K562 (cell line): ENCODE measurements around the gene GRIP1.

ENCODE experiments used
- C11orf30 ChIP-seq: fragments of 450-650 bp; IDR thresholded peaks from 2 replicates; pipeline ENCODE4 v1.6.1; 2016; ENCODE audit warnings: low read depth, mild to moderate bottlenecking
- CBX3 ChIP-seq, 2 experiments: IDR thresholded peaks; 1 replicate in 1 of 2; 2 replicates in 1 of 2; pipeline ENCODE4 v1.6.1; 2012; ENCODE audit warnings: inconsistent platforms in 2 of 2, low read length in 2 of 2, borderline replicate concordance in 1 of 2, control low read depth in 1 of 2
- FOS ChIP-seq: IDR thresholded peaks from 3 replicates; pipeline ENCODE4 v1.6.1; 2011; ENCODE audit not compliant: insufficient read length; ENCODE audit errors: extremely low read depth
- NFRKB ChIP-seq: fragments of 450-650 bp; IDR thresholded peaks from 2 replicates; pipeline ENCODE4 v1.6.1; 2016; ENCODE audit warnings: low read depth
- SIRT6 ChIP-seq: IDR thresholded peaks from one replicate; pipeline ENCODE4 v1.6.1; 2012; ENCODE audit warnings: low read depth, mild to moderate bottlenecking, control low read depth, inconsistent platforms, low read length, moderate library complexity
- ZEB2 ChIP-seq: fragments of 450-650 bp; IDR thresholded peaks from 2 replicates; pipeline ENCODE4 v1.6.1; 2016
- TF ChIP-seq, protein P1 (sequence below), 3 experiments: IDR thresholded peaks in 2 of 3; conservative IDR thresholded peaks in 1 of 3; 2 replicates each; pipeline ENCODE4 v1.5.1; 2011 to 2012; ENCODE audit warnings: low read length in 3 of 3, mild to moderate bottlenecking in 3 of 3, control low read depth in 2 of 3, improper control_type of control experiment in 1 of 3, inconsistent platforms in 1 of 3, low read depth in 1 of 3, mixed read lengths in 1 of 3, moderate library complexity in 1 of 3; ENCODE audit not compliant: insufficient read depth in 2 of 3
- TF ChIP-seq, protein P2 (sequence below): fragments of 450-650 bp; IDR thresholded peaks from 2 replicates; pipeline ENCODE4 v1.6.1; 2017; ENCODE audit warnings: antibody characterized with exemption
- TF ChIP-seq, protein P3 (sequence below): fragments of 250-450 bp; sonication (Bioruptor Pico); IDR thresholded peaks from 2 replicates; pipeline ENCODE4 v1.8.0; 2022; ENCODE audit warnings: moderate library complexity, mild to moderate bottlenecking, inconsistent platforms
- TF ChIP-seq, protein P4 (sequence below): sonication (generic); formaldehyde crosslinking; IDR thresholded peaks from 2 replicates; pipeline ENCODE4 v1.8.1; 2023; ENCODE audit warnings: mild to moderate bottlenecking, missing genetic modification reagents, moderate library complexity

DNA sequence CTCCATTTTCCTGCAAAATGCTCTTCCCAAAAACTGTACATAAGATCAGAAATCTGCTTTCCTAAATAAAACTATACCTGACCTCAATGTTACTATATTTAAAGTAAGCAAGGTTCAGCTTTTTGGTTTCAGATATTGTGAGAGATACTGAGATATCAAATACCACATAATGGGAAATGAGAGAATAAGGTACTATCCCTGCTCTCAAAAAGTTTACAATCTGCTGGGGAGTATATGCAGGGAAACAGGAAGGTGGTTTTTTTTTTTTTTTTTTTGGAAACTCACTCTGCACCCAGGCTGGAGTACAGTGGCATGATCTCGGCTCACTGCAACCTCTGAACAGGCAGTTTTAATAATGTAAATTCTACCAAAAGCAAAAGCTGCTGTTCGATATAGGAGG lies 327.6 kb downstream of the GRIP1 start:
- TF ChIP-seq, protein P1, sequence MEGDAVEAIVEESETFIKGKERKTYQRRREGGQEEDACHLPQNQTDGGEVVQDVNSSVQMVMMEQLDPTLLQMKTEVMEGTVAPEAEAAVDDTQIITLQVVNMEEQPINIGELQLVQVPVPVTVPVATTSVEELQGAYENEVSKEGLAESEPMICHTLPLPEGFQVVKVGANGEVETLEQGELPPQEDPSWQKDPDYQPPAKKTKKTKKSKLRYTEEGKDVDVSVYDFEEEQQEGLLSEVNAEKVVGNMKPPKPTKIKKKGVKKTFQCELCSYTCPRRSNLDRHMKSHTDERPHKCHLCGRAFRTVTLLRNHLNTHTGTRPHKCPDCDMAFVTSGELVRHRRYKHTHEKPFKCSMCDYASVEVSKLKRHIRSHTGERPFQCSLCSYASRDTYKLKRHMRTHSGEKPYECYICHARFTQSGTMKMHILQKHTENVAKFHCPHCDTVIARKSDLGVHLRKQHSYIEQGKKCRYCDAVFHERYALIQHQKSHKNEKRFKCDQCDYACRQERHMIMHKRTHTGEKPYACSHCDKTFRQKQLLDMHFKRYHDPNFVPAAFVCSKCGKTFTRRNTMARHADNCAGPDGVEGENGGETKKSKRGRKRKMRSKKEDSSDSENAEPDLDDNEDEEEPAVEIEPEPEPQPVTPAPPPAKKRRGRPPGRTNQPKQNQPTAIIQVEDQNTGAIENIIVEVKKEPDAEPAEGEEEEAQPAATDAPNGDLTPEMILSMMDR (IDR thresholded peaks at IDR 0.05 in 2 of 3, conservative IDR thresholded peaks at IDR 0.05 in 1 of 3; ENCODE audit: insufficient read depth in 2 of 3, low read depth in 1 of 3, low read length in 3 of 3), result no peak
- TF ChIP-seq SIRT6, result no peak
- TF ChIP-seq, protein P2, sequence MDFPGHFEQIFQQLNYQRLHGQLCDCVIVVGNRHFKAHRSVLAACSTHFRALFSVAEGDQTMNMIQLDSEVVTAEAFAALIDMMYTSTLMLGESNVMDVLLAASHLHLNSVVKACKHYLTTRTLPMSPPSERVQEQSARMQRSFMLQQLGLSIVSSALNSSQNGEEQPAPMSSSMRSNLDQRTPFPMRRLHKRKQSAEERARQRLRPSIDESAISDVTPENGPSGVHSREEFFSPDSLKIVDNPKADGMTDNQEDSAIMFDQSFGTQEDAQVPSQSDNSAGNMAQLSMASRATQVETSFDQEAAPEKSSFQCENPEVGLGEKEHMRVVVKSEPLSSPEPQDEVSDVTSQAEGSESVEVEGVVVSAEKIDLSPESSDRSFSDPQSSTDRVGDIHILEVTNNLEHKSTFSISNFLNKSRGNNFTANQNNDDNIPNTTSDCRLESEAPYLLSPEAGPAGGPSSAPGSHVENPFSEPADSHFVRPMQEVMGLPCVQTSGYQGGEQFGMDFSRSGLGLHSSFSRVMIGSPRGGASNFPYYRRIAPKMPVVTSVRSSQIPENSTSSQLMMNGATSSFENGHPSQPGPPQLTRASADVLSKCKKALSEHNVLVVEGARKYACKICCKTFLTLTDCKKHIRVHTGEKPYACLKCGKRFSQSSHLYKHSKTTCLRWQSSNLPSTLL, result no peak
- TF ChIP-seq, protein P3, sequence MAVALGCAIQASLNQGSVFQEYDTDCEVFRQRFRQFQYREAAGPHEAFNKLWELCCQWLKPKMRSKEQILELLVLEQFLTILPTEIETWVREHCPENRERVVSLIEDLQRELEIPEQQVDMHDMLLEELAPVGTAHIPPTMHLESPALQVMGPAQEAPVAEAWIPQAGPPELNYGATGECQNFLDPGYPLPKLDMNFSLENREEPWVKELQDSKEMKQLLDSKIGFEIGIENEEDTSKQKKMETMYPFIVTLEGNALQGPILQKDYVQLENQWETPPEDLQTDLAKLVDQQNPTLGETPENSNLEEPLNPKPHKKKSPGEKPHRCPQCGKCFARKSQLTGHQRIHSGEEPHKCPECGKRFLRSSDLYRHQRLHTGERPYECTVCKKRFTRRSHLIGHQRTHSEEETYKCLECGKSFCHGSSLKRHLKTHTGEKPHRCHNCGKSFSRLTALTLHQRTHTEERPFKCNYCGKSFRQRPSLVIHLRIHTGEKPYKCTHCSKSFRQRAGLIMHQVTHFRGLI (CRISPR knock-in tag), result no peak
- TF ChIP-seq CBX3 (IDR thresholded peaks at IDR 0.05; ENCODE audit: borderline replicate concordance in 1 of 2, low read length in 2 of 2), result no peak
- TF ChIP-seq NFRKB, result no peak
- TF ChIP-seq C11orf30, result no peak
- TF ChIP-seq ZEB2, result no peak
- TF ChIP-seq FOS, result no peak
- TF ChIP-seq, protein P4, sequence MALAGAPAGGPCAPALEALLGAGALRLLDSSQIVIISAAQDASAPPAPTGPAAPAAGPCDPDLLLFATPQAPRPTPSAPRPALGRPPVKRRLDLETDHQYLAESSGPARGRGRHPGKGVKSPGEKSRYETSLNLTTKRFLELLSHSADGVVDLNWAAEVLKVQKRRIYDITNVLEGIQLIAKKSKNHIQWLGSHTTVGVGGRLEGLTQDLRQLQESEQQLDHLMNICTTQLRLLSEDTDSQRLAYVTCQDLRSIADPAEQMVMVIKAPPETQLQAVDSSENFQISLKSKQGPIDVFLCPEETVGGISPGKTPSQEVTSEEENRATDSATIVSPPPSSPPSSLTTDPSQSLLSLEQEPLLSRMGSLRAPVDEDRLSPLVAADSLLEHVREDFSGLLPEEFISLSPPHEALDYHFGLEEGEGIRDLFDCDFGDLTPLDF (CRISPR knock-in tag), result no peak
